Measurements from ENCODE around the gene FHOD3. TPM values are rescaled to one million over a fixed set of nuclear protein-coding genes. Genes with fewer than 3 reads are reported as not detected.

FHOD3 gene
- total and polyA plus RNA-seq, 2 of the 8 experiments (the other 6 are each of a cell fraction or from before 2014, with no cell fraction given), result 9.7 to 10.5 TPM

- Histone ChIP-seq H4K20me1 (replicated peaks in 1 of 2; ENCODE audit: control insufficient read depth in 1 of 2, insufficient read depth in 2 of 2, low read length in 2 of 2) (peaks cover 0 to 2% of the 10 kb centered on the region in 2 experiments), H2AK5ac (ENCODE audit: low read depth, low read length) (no peak overlapping the region), H2BK5ac (ENCODE audit: low read depth, low read length) (no peak overlapping the region), H4K91ac (replicated peaks; ENCODE audit: insufficient read length, low read length) (peak overlapping the region; percentile 25), H2BK20ac (ENCODE audit: low read length) (no peak overlapping the region; the same call in 1 of the 2 replicates), H3K9ac (replicated peaks in 1 of 4; ENCODE audit: extremely low read depth in 1 of 4, low read depth in 3 of 4, low read length in 3 of 4) (no peak overlapping the region), H3K4ac (replicated peaks; ENCODE audit: insufficient read length, low read depth, low read length) (no peak overlapping the region), H4K5ac (ENCODE audit: insufficient read length, low read depth, low read length) (no peak overlapping the region), H2BK15ac (ENCODE audit: low read length) (no peak overlapping the region), H3K4me3 (ENCODE audit: extremely low read depth in 1 of 4, insufficient read depth in 2 of 4, low read depth in 3 of 4, low read length in 4 of 4) (no peak overlapping the region), H3K36me3 (ENCODE audit: control insufficient read depth in 2 of 4, insufficient read depth in 4 of 4, low read length in 3 of 4) (no peaks in the 10 kb centered on the region), H3K14ac (ENCODE audit: insufficient read length) (no peak overlapping the region), H3K18ac (ENCODE audit: extremely low read depth, low read length) (no peak overlapping the region), H3K79me2 (ENCODE audit: control insufficient read depth in 1 of 2, insufficient read depth in 2 of 2, low read length in 2 of 2) (no peaks in the 10 kb centered on the region), H3K56ac (replicated peaks; ENCODE audit: insufficient read length, low read depth, low read length) (no peak overlapping the region), H3K4me1 (replicated peaks in 1 of 4; ENCODE audit: control insufficient read depth in 3 of 4, insufficient read depth in 4 of 4, low read length in 3 of 4) (peaks cover 3 to 13% (median 9%) of the 10 kb centered on the region in 4 experiments), H4K8ac (ENCODE audit: extremely low read depth, insufficient read depth, low read length) (peak overlapping the region; percentile 43; the same call in 1 of the 2 replicates), H3K27ac (ENCODE audit: low read depth, low read length) (no peak overlapping the region), H3K4me2 (ENCODE audit: insufficient read depth in 1 of 2, low read depth in 2 of 2, low read length in 2 of 2) (no peak overlapping the region), H2BK12ac (ENCODE audit: low read depth, low read length) (peak overlapping the region; percentile 84; the same call in 1 of the 2 replicates), H2AFZ (ENCODE audit: low read length) (no peak overlapping the region), H2BK120ac (replicated peaks; ENCODE audit: low read depth, low read length) (no peak overlapping the region), H3K23ac (ENCODE audit: insufficient read length) (no peak overlapping the region), H3K9me3 (ENCODE audit: insufficient read depth in 2 of 2, low read depth in 1 of 2, low read length in 1 of 2) (no peaks in the 10 kb centered on the region), H3K27me3 (replicated peaks in 1 of 4; ENCODE audit: control insufficient read depth in 3 of 4, extremely low read depth in 1 of 4, insufficient read depth in 3 of 4, low read length in 3 of 4) (no peaks in the 10 kb centered on the region), H3K23me2 (ENCODE audit: low read depth, low read length) (no peaks in the 10 kb centered on the region), H3K79me1 (ENCODE audit: low read depth, low read length) (no peaks in the 10 kb centered on the region; the same call in 1 of the 2 replicates)
- 94% methylated on average over 6 of the region's 6 CpGs; no CpG with 5 or more reads in 1 of the 2 experiments for WGBS, 2 experiments (ENCODE audit: extremely low coverage in 1 of 2, insufficient coverage in 1 of 2, insufficient read length in 1 of 2, insufficient replicate concordance in 2 of 2, low coverage in 1 of 2, low lambda C conversion rate in 2 of 2, missing lambda C conversion rate in 1 of 2)
- CTCF ChIA-PET (ENCODE audit: partially characterized antibody), result interaction anchor here (1.8 to 1.9 kb wide), 3 partner anchors 20 to 91 kb away, joined by 4 to 5 read pairs (median 5); no protein-coding TSS in a partner anchor
- POLR2A ChIA-PET (ENCODE audit: partially characterized antibody), result no interaction called here
- TF ChIP-seq JUN (IDR thresholded peaks at IDR 0.05; ENCODE audit: low read depth, low read length) (no peak), PHF8 (conservative IDR thresholded peaks at IDR 0.05; ENCODE audit: low read depth, low read length) (no peak), RXRA (IDR thresholded peaks at IDR 0.05; ENCODE audit: insufficient read depth, low read depth, low read length) (no peak), SRF (IDR thresholded peaks at IDR 0.05; ENCODE audit: low read depth, low read length) (no peak), TCF12 (IDR thresholded peaks at IDR 0.05; ENCODE audit: low read depth, low read length) (no peak), BACH1 (IDR thresholded peaks at IDR 0.05; ENCODE audit: low read length) (no peak), SIN3A (conservative IDR thresholded peaks at IDR 0.05 in 1 of 2, IDR thresholded peaks at IDR 0.05 in 1 of 2; ENCODE audit: low read depth in 1 of 2, low read length in 2 of 2) (no peak), KDM5A (IDR thresholded peaks at IDR 0.05; ENCODE audit: low read length) (no peak), POLR2A (IDR thresholded peaks at IDR 0.05; ENCODE audit: control extremely low read depth in 1 of 2, low read depth in 2 of 2, low read length in 2 of 2) (no peak), GTF2F1 (IDR thresholded peaks at IDR 0.05; ENCODE audit: borderline replicate concordance, low read depth, low read length) (no peak)
- FAIRE-seq, result no peak
- peak in 1 of 2 experiments; percentile 33 for DNase-seq (ENCODE audit: low read depth in 1 of 2, low spot score in 2 of 2)
Measured at GRCh38 chr18:36328916-36329315, 31.4 kb downstream of the FHOD3 start.
